GM15510 (cell line): Measurements from ENCODE around the gene SLC25A42.
A peak's percentile ranks its signal among the peaks of the same experiment; 100 is the strongest.

Experiments used
- POLR2A ChIP-seq: IDR thresholded peaks from 3 replicates; pipeline ENCODE4 v1.6.1; 2011; ENCODE audit warnings: borderline replicate concordance; ENCODE audit not compliant: insufficient read length; ENCODE audit errors: extremely low read depth

Gene SLC25A42, protein sequence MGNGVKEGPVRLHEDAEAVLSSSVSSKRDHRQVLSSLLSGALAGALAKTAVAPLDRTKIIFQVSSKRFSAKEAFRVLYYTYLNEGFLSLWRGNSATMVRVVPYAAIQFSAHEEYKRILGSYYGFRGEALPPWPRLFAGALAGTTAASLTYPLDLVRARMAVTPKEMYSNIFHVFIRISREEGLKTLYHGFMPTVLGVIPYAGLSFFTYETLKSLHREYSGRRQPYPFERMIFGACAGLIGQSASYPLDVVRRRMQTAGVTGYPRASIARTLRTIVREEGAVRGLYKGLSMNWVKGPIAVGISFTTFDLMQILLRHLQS

DNA sequence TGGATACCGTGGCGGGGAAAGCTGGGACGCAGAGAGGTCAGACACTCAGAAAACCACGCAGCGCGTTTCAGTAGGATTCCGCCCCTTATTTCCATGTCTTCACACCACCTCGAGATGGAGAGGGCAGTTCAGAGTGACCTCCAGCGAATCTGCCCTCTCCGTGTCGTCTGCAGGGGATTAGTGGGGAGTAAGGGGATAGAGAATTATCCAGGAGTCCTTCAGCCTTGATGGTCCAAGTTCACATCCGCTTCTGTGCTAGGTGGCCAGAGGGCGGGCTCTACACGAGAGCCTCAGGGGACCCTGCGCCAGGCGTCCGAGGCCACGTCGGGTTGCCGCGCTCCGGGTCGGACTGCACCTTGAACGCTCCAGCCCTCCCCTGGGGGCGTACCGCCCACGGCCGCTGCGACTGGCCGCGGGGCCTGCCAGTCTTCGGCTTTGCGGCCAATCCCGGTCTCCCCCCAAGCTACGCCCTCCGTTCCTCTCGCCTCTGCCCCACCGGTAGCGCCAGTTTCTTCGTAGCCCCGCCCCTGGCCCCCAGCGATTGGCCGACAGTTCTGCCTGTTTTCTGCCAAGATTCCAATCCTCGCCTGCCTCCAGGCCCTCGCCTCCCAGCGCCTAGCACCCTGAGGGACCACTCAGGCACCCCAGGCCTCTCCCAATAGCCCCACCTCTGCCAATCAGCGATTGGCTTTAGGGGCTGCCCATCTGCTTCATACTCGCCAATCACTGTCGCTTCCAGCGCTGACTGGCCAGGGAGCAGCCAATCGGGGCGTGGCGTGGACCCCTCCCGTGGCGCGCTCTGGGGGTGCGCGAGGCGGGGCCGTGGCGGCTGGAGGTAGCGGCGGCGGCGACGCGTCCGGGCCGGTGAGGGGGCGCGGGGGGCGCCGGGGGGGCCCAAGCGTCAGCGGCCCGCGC lies at the start of gene SLC25A42:
TSS of gene SLC25A42 (plus strand) at position 812 of the 915 bp plus-strand sequence. CDS start 32,131 bp downstream, outside the sequence.
- TF ChIP-seq POLR2A: peak; percentile 62

DNA sequence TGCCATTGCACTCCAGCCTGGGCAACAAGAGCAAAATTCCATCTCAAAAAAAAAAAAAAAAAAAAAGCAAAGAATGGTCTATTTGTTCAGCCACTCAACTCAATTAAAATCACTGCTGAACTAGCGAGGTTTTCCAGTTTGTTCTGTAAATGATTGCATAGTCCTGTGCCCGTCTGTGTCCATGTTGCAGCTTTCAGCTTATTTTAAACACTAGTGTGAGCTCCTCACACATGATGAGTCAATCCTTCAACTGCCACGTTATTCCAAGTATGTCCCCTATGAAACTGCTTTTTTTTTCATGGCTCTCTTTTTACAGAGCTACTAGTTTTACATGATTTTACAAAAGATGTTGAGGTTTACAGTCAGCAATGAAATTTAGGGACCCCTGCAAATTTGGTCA lies 42.7 kb upstream of the SLC25A42 start:
- TF ChIP-seq POLR2A: no peak

DNA sequence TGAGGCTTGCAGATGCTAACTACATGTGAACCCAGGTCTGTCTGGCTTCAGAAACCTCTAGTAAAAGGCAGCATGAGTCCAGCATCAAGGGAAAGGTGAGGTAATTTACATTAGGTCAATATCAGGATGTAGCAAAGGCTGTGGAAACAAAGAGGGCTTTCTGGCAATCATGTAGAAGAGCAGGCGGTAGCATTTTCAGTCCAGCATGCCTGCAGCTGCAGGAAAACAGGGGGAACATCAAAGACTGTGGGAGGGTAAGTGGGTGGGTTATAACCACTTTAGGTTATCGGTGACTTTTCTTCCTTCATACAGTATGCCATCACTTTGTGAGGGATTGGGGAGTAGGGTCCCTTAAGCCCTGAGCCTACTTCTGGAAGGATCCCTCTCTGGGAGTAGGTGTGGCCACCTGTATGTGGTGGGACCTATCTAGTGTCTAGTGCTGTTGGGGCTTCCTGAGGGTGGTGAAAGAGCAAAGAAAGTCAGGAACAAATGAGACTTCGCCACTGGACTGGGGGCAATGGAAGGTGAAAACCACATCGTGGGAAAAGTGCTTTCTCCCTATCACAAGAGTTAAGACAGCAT lies 41.3 kb upstream of the SLC25A42 start:
- no peak for TF ChIP-seq POLR2A

DNA sequence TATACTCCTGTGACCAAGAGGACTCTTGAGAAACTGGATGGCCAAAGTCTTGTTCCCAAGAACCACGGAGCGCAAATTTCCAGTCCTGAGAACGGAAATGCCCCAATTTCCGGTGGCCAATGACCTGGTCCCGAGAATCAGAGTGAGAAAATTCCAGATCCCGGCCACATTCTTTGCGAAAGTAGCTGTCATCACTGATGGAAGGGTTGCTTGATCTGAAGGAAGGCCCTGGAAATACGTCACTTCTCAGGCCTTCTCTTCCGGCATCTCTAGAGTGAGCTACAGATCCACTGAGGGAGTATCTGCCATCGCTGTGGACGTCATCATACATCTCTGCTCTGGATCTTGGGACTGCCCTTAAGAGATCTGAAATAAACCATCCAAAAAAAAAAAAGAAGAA lies 37.9 kb upstream of the SLC25A42 start:
- no peak for TF ChIP-seq POLR2A

DNA sequence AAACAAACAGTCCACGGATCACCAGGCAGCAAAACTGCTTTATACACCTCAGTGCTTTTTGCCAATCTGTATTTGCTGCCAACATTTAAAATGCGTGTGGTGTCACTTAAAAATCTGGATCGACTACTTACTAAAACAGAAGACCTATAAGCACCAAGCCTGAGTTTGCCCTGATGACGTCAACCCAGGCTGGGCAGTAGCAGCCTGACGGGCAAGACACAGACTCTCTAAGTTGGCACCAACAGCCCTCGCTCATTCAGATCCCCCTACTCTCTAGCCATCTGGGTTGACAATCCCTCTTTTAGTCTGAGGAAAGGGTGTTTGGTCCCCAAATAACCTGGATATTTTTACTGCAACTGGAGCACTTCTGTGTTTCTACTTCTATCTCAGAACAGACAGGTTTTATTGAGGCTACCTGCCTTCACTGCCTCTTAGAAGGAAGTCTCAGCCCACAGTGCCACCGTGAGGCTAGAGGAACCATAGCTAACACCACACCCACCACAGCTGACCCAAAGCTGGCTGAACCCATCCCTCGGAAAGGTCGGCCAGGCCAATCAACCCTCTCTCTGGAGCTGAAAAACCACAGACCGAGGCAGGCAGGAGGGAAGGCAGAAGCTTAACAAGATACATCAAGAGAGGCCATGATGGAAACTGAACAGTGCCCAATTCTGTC lies 37.4 kb upstream of the SLC25A42 start:
- TF ChIP-seq POLR2A: no peak

DNA sequence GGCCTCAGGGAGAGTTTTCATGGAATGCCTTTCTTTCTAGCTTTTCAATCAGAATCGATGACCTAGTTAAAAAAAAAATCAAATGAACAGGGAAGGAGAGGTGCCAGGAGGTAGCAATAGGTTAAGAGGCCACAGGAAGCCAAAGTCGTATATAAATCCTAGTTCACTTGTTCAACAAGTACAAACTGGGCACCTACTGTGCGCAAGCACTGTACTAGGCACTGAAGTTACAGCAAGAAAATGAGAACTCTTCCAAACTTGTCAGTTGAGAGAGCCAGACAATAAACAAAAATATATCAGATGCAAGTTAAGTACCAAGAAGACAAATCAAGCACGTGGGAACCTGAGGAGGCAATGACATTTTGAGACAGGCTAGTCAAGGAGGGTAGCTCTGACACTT lies 36.6 kb upstream of the SLC25A42 start:
- TF ChIP-seq POLR2A: no peak

DNA sequence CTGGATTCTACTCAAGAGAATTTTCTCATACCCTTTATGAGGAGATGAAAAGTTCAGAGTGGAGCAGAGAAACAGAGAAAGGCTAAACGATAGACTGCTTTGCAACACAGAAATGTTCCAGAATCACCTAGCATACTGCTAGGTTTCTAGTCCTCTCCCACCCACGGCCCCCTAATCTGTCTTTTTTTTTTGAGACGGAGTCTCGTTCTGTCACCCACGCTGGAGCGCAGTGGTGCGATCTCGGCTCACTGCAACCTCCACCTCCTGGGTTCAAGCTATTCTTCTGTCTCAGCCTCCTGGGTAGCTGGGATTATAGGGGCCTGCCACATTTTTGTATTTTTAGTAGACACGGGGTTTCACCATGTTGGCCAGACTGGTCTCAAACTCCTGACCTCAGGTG lies 35.3 kb upstream of the SLC25A42 start:
- no peak for TF ChIP-seq POLR2A

DNA sequence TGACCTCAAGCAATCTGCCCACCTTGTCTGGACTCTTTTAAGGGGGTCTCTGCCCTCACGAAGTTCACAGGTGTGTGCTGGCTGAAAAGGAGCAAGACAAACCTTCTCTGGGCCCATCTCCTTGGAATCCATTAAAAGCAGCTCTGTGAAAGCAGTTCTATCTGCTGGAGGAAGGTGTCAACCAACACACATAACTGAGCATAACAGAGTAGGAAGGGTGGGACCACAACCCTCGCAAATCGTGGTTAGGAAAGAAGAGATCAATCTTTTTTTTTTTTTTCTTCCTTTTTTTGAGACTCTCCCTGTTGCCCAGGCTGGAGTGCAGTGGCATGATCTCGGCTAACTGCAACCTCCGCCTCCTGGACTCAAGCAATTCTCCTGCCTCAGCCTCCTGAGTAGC lies 31.9 kb upstream of the SLC25A42 start:
- TF ChIP-seq POLR2A: no peak

DNA sequence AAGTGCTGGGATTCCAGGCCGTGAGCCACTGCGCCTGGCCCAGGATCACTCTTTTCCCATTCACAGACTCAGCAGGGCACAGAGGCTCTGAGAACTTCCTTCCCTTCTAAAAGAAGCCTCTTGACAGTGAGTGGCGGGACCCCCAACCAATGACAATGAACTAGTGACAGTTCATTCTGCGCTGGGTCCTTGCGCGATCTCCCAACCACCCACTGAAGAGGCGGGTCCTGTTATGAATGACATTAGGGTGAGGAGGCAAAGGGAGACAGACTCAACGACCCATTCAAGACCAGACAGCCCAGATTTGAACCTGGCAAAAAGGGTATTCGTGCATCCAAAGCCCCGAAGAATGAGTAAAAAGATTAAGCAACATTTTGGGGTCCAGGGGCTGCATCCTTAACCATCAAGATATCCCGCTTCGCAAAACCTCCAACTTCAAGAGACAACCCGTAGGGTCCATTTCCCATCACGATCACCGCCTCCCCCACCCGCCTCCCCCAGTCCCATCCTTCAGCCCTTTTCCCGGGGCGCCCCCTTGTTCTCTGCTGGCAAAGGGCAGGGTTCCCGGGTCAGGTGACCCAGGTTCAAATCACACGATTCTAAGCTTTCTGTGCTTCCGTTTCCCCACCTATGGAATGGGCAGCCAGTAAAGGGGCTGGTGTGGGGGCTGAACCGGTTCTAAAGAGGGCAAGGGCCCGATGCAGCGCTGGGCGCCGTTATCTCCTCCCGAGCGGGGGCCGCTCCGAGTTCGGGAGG lies 31.2 kb upstream of the SLC25A42 start:
- no peak for TF ChIP-seq POLR2A

DNA sequence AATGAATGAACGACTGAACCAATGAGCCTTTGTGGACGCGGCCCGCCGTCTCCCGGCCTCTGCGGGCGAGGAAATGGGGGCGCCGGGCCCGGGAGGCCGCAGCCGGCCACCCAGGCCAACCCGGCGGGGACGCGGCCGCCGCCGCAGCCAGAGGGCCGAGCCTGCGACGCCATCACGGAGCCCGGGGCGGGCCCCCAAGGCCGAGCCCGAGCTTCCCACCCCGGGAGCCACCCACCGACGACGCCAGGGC lies 30.7 kb upstream of the SLC25A42 start:
- TF ChIP-seq POLR2A: no peak

DNA sequence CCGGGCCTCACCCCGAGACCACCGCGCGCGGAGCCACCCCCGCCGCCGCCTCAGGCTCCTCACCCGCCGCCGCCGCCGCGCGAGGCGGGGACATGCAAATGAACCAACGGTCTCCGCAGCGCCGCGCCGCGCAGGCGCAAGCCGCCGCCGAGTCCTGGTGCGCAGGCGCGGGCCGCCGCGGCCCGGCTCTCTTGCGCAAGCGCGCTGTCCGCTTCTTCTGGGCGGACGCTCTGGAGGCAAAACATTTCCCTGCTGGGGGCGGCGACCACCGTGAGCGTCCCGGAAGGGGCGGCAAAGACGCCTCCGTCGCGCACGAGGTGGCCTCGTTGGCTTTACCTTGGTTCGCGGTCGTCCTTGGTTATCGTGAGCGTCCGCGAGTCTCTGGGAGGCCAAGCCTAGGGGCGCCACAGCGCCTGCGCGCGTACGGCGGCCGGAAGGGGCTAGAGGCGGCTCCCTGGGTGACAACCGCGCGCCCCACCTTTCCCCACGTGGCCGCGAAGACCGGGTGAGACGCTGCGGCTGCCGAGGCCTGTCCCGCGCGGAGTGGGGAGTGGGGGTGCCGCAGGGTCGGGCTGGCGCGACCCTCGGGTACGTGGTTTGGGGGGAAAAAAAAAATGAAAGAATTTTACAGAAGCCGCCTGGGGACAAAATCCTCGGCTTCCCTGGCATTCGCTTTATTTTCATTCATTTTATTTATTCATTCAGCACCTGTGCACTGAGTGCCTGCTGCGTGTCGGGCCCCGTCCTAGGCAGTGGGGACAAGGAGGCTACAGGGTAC lies 30.2 kb upstream of the SLC25A42 start, which contains the start of the genes ARMC6 and SUGP2:
TSS of gene ARMC6 (plus strand) at position 178 of the 778 bp plus-strand sequence. CDS start 607 bp downstream, outside the sequence.
TSS of gene SUGP2 (minus strand) at position 92 of the 778 bp plus-strand sequence. CDS start 2,446 bp downstream, outside the sequence.
- peak; percentile 90 for TF ChIP-seq POLR2A

DNA sequence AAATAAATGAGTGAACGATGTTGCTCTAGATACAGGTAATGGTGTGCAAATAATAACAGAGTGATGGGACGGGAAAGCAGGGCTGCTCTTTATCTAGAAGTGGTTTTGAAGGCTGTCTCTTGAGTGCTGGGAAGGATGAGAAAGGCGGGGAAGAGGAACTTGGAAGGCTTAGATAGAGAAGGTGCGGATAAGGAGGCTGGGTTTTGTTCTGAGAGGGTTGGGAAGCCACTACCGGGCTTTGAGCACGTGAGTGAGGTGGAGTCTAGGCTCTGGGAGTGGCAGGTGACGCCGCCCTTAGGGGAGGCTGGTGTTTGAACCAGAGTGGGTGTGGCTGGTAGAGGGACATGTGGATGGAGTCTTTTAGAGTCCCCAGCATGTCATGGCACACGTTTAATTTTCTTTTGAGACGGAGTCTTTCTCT lies 29.6 kb upstream of the SLC25A42 start:
- no peak for TF ChIP-seq POLR2A

DNA sequence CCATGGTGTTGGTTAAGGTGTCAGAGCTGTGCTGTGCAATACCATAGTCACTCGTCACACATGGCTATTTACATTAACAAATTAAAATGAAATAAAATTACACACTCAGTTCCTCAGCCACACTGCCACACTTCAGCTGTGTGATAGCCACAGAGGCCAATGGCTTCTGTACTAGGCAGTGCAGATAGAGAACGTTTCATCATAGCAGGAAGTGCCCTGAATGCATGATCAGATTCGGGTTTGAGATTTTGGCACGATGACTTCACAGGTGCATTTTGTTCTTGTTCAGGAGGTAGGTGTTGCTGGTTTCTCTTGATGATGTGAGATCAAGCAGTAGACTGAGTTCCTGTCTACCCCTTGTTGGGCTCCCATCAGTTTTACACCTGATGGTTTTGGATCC lies 23.9 kb upstream of the SLC25A42 start:
- no peak for TF ChIP-seq POLR2A

DNA sequence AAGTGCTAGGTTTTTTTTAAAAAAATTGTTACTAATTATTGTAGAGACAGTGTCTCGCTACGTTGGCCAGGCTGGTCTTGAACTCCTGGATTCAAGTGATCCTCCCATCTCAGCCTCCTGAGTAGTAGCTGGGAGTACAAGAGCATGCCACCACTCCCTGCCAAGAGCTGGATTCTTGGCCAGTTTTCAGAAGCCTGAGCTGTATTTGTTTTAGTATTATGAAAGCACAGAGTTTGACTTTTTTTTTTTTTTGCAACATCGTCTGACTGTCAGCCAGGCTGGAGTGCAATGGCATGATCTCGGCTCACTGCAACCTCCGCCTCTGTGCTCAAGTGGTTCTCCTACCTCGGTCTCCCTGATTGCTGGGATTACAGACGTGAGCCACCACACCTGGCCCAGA lies 23.4 kb upstream of the SLC25A42 start:
- no peak for TF ChIP-seq POLR2A

DNA sequence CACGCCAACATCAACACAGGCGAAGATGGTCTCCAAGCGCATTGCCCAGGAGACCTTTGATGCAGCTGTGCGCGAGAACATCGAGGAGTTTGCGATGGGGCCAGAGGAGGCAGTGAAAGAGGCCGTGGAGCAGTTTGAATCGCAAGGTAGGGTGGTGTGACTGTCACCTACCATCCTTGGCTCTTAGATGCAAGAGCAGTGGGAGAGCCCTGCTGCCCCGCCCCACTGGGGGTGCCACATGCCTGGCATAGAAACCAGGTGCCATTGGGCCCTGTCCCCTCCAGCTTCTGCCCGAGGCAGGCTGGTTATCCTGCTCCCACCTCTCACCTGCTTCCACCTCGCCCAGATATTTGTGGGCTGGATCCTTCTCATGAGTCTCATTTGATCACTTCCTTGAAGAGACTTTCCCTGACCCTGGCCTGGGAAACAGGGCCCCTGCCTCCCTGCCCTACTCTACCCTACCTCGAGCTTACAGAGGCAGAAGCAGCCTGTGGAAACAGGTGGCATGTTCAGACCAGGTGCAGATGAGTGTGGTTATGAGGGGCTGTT lies 21.0 kb upstream of the SLC25A42 start:
- TF ChIP-seq POLR2A: no peak
